Activated T-cell treated with anti-CD3 and anti-CD28 coated beads, Interleukin-2, amount 50 U/mL, for 4 hours (primary cell): ENCODE results near the gene NUDT6. TPM values are rescaled to one million over a fixed set of nuclear protein-coding genes. Genes with fewer than 3 reads are reported as not detected.

Source experiments
- ATAC-seq, 2 donors: fragments of 200-7000 bp; cut with Tn5 transposase; one replicate each; pipeline ENCODE4 v1.10.0; 2021
- DNase-seq: peaks from one replicate; pipeline ENCODE4 v3.0.0-alpha.2; 2020
- H3K27me3 Mint-ChIP-seq: one replicate; pipeline ENCODE4 v1.8.0; 2021; ENCODE audit warnings: low read depth, mixed read lengths
- H3K36me3 Mint-ChIP-seq: one replicate; pipeline ENCODE4 v1.8.0; 2022; ENCODE audit warnings: mixed read lengths; ENCODE audit not compliant: insufficient read depth
- H3K4me1 Mint-ChIP-seq: one replicate; pipeline ENCODE4 v1.8.0; 2021; ENCODE audit warnings: low read depth, mixed read lengths
- H3K4me3 Mint-ChIP-seq: one replicate; pipeline ENCODE4 v1.8.0; 2021; ENCODE audit warnings: mild to moderate bottlenecking, moderate library complexity, mixed read lengths
- H3K9me3 Mint-ChIP-seq: one replicate; pipeline ENCODE4 v1.8.0; 2021; ENCODE audit warnings: mixed read lengths
- total RNA-seq, 3 donors: library from RNA; stranded (reverse); gene quantifications; one replicate each; pipeline ENCODE4 v1.2.1, GENCODE V29; 2021

The NUDT6 gene
- total RNA-seq, 3 donors from 2014 or later = 1.0 to 2.0 (median 1.7) TPM

DNA sequence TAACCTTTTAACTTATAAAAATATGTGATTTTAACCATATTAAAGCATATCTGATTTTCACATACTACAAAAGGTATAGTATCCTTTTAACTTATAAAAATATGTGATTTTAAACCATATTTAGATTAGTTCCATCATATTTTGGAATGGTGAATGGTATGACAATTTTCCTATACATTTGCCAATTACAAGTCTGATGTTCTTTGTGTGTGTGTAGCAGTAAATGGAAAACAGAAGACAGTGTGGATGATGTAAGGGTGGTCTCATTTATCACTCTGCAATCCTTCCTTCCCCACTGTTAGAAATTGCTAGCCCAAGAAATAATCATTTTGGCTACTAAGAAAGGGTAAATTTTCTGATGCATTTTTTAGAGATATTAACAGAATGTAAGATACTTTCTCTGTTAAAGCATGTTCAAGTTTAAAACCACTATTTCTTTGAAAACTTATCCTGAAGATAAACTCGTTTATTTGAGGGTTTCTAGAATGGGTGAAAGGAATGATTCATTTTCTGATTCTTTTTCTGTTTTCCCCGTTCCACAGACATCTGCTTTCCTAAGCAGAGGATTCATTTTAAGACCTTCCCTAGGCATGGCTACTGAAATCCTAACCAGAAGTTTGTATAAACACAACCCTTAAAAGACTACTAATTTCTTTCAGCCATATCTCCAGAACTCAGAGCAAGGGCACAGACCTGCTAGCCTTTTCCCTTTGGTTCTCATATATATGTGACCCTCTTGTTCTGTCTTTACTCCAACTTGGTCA is 21.0 kb downstream of the NUDT6 start:
- DNase-seq (no peak), ATAC-seq (no peak)
- Mint-ChIP-seq H3K4me3 (no peak overlapping the region), H3K4me1 (no peaks in the 10 kb centered on the region), H3K9me3 (no peaks in the 10 kb centered on the region), H3K36me3 (peaks cover 2% of the 10 kb centered on the region), H3K27me3 (no peaks in the 10 kb centered on the region)

- Mint-ChIP-seq H3K36me3 (peaks cover 2% of the 10 kb centered on the region), H3K4me3 (no peak overlapping the region), H3K9me3 (no peaks in the 10 kb centered on the region), H3K27me3 (no peaks in the 10 kb centered on the region), H3K4me1 (no peaks in the 10 kb centered on the region)
- ATAC-seq = no peak
- DNase-seq = no peak
These were observed 22.1 kb downstream of the NUDT6 start for GRCh38 chr4:122900314-122900713.

- no peak for ATAC-seq
These were observed 22.7 kb downstream of the NUDT6 start for GRCh38 chr4:122899682-122900081.

DNA sequence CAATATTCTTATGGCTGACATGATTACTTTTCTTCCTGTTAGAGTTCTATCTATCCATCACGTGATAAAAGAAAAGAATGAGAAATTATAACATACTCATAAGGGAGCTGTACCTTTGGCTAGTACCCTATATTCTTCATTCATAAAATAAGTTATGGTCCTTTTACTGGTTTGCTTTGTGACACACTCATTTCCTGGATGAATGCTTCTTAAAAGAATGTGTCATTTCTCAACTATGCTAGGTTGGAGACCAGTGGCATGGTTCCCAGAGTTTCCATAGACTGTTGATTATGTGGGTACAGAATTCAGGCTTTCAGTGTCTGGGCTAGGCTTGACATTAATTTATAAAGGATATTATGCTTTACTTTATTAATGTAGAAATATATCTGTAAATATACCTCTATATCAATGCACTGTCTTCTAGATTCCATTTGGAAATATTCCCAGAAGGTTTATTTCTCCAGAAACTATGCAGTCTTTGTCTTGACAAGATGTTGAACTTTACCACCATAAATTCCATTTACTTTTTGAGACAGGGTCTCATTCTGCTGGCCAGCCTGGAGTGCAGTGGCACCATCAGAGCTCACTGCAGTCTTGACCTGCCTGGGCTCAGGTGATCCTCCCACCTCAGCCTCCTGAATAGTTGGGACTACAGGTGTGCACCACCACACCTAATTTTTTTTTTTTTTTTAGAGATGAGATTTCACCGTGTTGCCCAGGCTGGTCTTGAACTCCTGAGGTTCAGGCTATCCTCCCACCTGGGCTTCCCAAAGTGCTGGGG is 23.8 kb downstream of the NUDT6 start:
- no peak overlapping the region for H3K4me3 Mint-ChIP-seq
- H3K9me3 Mint-ChIP-seq = no peaks in the 10 kb centered on the region
- no peak for ATAC-seq
- no peak for DNase-seq
- H3K4me1 Mint-ChIP-seq = no peaks in the 10 kb centered on the region
- H3K36me3 Mint-ChIP-seq = peaks cover 2% of the 10 kb centered on the region
- no peaks in the 10 kb centered on the region for H3K27me3 Mint-ChIP-seq

More at GRCh38 chr4:122899682-122900081, 22.7 kb downstream of the NUDT6 start:
- Mint-ChIP-seq H3K27me3 (no peaks in the 10 kb centered on the region), H3K4me3 (no peak overlapping the region), H3K4me1 (no peaks in the 10 kb centered on the region), H3K9me3 (no peaks in the 10 kb centered on the region), H3K36me3 (peaks cover 2% of the 10 kb centered on the region)
- no peak for DNase-seq

GRCh38 chr4:122896270-122896669 is 26.1 kb downstream of the NUDT6 start:
- H3K4me3 Mint-ChIP-seq = no peak overlapping the region
- peaks cover 2% of the 10 kb centered on the region for H3K36me3 Mint-ChIP-seq
- ATAC-seq (no peak), DNase-seq (no peak)
- H3K4me1 Mint-ChIP-seq = no peaks in the 10 kb centered on the region
- H3K27me3 Mint-ChIP-seq = no peaks in the 10 kb centered on the region
- H3K9me3 Mint-ChIP-seq = no peaks in the 10 kb centered on the region

GRCh38 chr4:122895336-122895995 is 26.9 kb downstream of the NUDT6 start:
- H3K9me3 Mint-ChIP-seq = no peaks in the 10 kb centered on the region
- H3K27me3 Mint-ChIP-seq = no peaks in the 10 kb centered on the region
- H3K36me3 Mint-ChIP-seq = peaks cover 2% of the 10 kb centered on the region
- no peaks in the 10 kb centered on the region for H3K4me1 Mint-ChIP-seq
- no peak for DNase-seq
- H3K4me3 Mint-ChIP-seq = no peak overlapping the region
- no peak for ATAC-seq

DNA sequence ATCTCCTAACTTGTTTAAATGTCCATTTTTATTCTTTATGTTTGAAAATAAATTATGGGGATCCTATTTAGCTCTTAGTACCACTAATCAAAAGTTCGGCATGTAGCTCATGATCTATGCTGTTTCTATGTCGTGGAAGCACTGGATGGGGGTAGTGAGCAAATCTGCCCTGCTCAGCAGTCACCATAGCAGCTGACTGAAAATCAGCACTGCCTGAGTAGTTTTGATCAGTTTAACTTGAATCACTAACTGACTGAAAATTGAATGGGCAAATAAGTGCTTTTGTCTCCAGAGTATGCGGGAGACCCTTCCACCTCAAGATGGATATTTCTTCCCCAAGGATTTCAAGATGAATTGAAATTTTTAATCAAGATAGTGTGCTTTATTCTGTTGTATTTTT is 27.6 kb downstream of the NUDT6 start:
- Mint-ChIP-seq H3K4me1 (no peaks in the 10 kb centered on the region), H3K36me3 (no peaks in the 10 kb centered on the region), H3K4me3 (no peak overlapping the region)

GRCh38 chr4:122890147-122890795 is 32.1 kb downstream of the NUDT6 start:
- H3K4me1 Mint-ChIP-seq = no peaks in the 10 kb centered on the region
- no peak for ATAC-seq
- H3K27me3 Mint-ChIP-seq = no peaks in the 10 kb centered on the region
- H3K4me3 Mint-ChIP-seq = no peak overlapping the region
- DNase-seq = no peak
- no peaks in the 10 kb centered on the region for H3K9me3 Mint-ChIP-seq
- H3K36me3 Mint-ChIP-seq = no peaks in the 10 kb centered on the region

More for the DNA sequence above, 27.6 kb downstream of the NUDT6 start:
- no peak for DNase-seq
- Mint-ChIP-seq H3K27me3 (no peaks in the 10 kb centered on the region), H3K9me3 (no peaks in the 10 kb centered on the region)
- ATAC-seq = no peak

- ATAC-seq (no peak), DNase-seq (no peak)
- H3K9me3 Mint-ChIP-seq = no peaks in the 10 kb centered on the region
- H3K4me1 Mint-ChIP-seq = no peaks in the 10 kb centered on the region
- H3K4me3 Mint-ChIP-seq = no peak overlapping the region
- H3K36me3 Mint-ChIP-seq = no peaks in the 10 kb centered on the region
- no peaks in the 10 kb centered on the region for H3K27me3 Mint-ChIP-seq
These were observed 32.7 kb downstream of the NUDT6 start for GRCh38 chr4:122889726-122890125.

DNA sequence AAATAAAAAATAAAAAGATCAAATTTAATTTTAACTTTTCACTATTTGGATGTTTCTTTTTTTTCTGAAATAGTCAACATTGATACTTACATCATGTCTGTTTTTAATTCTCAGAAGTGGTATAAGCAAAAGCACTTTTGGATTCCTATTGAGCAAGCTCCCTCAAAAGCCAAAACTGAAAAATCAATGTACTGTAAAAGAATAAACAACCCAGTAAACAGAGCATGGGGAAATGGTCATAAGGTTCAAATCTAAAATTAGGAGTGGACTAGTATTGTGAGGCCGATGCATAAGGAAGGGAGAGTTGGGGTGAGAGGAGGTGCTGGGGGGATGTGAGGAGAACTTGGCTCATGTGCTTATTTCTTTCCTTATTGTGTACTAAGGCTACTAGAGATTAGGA is 37.9 kb downstream of the NUDT6 start:
- ATAC-seq (no peak), DNase-seq (no peak)
- no peak overlapping the region for H3K4me3 Mint-ChIP-seq
- peaks cover 6% of the 10 kb centered on the region for H3K36me3 Mint-ChIP-seq
- H3K9me3 Mint-ChIP-seq = peaks cover 11% of the 10 kb centered on the region
- no peaks in the 10 kb centered on the region for H3K4me1 Mint-ChIP-seq
- peaks cover 4% of the 10 kb centered on the region for H3K27me3 Mint-ChIP-seq

- Mint-ChIP-seq H3K9me3 (peaks cover 11% of the 10 kb centered on the region), H3K27me3 (peaks cover 6% of the 10 kb centered on the region), H3K4me3 (no peak overlapping the region), H3K36me3 (peaks cover 6% of the 10 kb centered on the region), H3K4me1 (no peaks in the 10 kb centered on the region)
- DNase-seq (no peak), ATAC-seq (no peak)
These were observed 39.3 kb downstream of the NUDT6 start for GRCh38 chr4:122882857-122883735.

GRCh38 chr4:122879001-122879400 is 43.4 kb downstream of the NUDT6 start:
- Mint-ChIP-seq H3K4me3 (no peak overlapping the region), H3K36me3 (peaks cover 6% of the 10 kb centered on the region), H3K4me1 (no peaks in the 10 kb centered on the region), H3K9me3 (peaks cover 11% of the 10 kb centered on the region), H3K27me3 (peaks cover 6% of the 10 kb centered on the region)
- ATAC-seq (no peak), DNase-seq (no peak)

DNA sequence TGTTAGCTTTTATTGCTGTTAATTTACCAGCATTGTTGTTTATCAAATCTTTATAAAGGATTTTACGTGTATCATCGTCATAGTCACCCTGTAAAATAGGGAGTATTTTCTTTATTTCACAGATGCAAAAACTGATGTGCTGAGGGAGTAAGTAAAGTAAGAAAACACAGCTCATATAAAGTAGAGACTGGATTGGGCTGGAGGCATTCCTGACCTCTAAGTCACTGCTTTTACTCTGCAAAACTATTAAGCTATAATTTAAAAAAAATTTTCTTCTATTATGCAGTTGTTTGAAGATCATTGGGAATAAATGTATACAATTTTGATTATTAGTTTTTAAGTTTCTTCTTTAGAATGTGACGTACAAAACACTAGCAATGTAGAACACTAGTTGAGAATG is 45.9 kb downstream of the NUDT6 start:
- peaks cover 8% of the 10 kb centered on the region for H3K9me3 Mint-ChIP-seq
- H3K4me1 Mint-ChIP-seq = no peaks in the 10 kb centered on the region
- no peak for ATAC-seq
- no peak overlapping the region for H3K4me3 Mint-ChIP-seq
- peaks cover 25% of the 10 kb centered on the region for H3K27me3 Mint-ChIP-seq
- H3K36me3 Mint-ChIP-seq = peaks cover 3% of the 10 kb centered on the region
- DNase-seq = no peak
